NCI-H510A treated with DMSO at 0.1 percent for 48 hours (cell line): Measurements from ENCODE around the gene PARP15.
"Not testable (repeated sequence)": the region's sequence is repeated elsewhere in the genome, so short reads cannot be mapped to it uniquely, and the experiment has no call there.

Experiments used
- DNase-seq: peaks from one replicate; lab custom pipeline; 2025; lab: John Stamatoyannopoulos, UW

The PARP15 gene

GRCh38 chr3:122577409-122578031, at the start of gene PARP15:
Gene PARP15, plus strand, starts transcription at chr3:122577650. Its CDS starts 18 bp downstream, at chr3:122577668.
- DNase-seq = no peak

- no peak for DNase-seq
Observed at GRCh38 chr3:122530164-122530563, 47.3 kb upstream of the PARP15 start.

GRCh38 chr3:122533480-122533879, 44.0 kb upstream of the PARP15 start:
- no peak for DNase-seq

- DNase-seq = no peak
Observed at GRCh38 chr3:122533931-122534334, 43.5 kb upstream of the PARP15 start.

GRCh38 chr3:122535964-122536631, 41.4 kb upstream of the PARP15 start:
- no peak for DNase-seq

GRCh38 chr3:122536632-122537001, 40.8 kb upstream of the PARP15 start:
- no peak for DNase-seq

GRCh38 chr3:122538956-122539490, 38.4 kb upstream of the PARP15 start:
- DNase-seq = no peak

GRCh38 chr3:122546151-122546550, 31.3 kb upstream of the PARP15 start:
- DNase-seq = no peak

GRCh38 chr3:122548076-122548475, 29.4 kb upstream of the PARP15 start:
- no peak for DNase-seq

GRCh38 chr3:122548619-122549018, 28.8 kb upstream of the PARP15 start:
- no peak for DNase-seq

- no peak for DNase-seq
Observed at GRCh38 chr3:122553171-122553570, 24.3 kb upstream of the PARP15 start.

- DNase-seq = no peak
Observed at GRCh38 chr3:122555275-122556071, 22.0 kb upstream of the PARP15 start.

GRCh38 chr3:122557356-122557755, 20.1 kb upstream of the PARP15 start:
- DNase-seq = no peak

GRCh38 chr3:122558605-122559004, 18.8 kb upstream of the PARP15 start:
- DNase-seq = no peak

GRCh38 chr3:122559906-122560305, 17.5 kb upstream of the PARP15 start:
- DNase-seq = no peak

GRCh38 chr3:122560680-122561079, 16.8 kb upstream of the PARP15 start:
- DNase-seq = peak; percentile 45

GRCh38 chr3:122562923-122563716, 14.3 kb upstream of the PARP15 start:
- DNase-seq = no peak

GRCh38 chr3:122563717-122564025, 13.8 kb upstream of the PARP15 start:
- DNase-seq = peak; percentile 8

- peak; percentile 68 for DNase-seq
Observed at GRCh38 chr3:122564155-122564912, 13.1 kb upstream of the PARP15 start, which contains the start of the genes DTX3L and PARP9. Gene DTX3L, plus strand, starts transcription at chr3:122564338. Its CDS starts 89 bp downstream, at chr3:122564427. Gene PARP9, minus strand, starts transcription at chr3:122564300. Its CDS starts 4,680 bp downstream, at chr3:122559620.

- DNase-seq = not testable (repeated sequence)
Observed at GRCh38 chr3:122568131-122568530, 9.3 kb upstream of the PARP15 start.

GRCh38 chr3:122568755-122569154, 8.7 kb upstream of the PARP15 start:
- DNase-seq = no peak
